ENCODE measurements around the gene TRABD2B. TPM values are rescaled to one million over a fixed set of nuclear protein-coding genes. Genes with fewer than 3 reads are reported as not detected.

TRABD2B gene
- total and polyA plus RNA-seq, 2 experiments from 2014 or later = 1.00 to 2.3 TPM

GRCh38 chr1:47914218-47914938 is 82.8 kb downstream of the TRABD2B start:
- no peaks in the 10 kb centered on the region for H3K79me2 ChIP-seq
- no peaks in the 10 kb centered on the region for H3K27me3 ChIP-seq
- H3K9me3 ChIP-seq (ENCODE audit: low read depth) = no peaks in the 10 kb centered on the region
- no peaks in the 10 kb centered on the region for H3K36me3 ChIP-seq (replicated peaks; ENCODE audit: insufficient read depth, low read depth)
- no peak for TF ChIP-seq EZH2phosphoT487 (IDR thresholded peaks at IDR 0.05; ENCODE audit: low read depth, severe bottlenecking, unreplicated experiment)
- no peak for TF ChIP-seq CTCF (IDR thresholded peaks at IDR 0.05; ENCODE audit: poor library complexity)
- TF ChIP-seq EZH2 (IDR thresholded peaks at IDR 0.05; ENCODE audit: borderline replicate concordance) = no peak
- no peak overlapping the region for H3K4me2 ChIP-seq
- no peaks in the 10 kb centered on the region for H4K20me1 ChIP-seq (ENCODE audit: insufficient read depth, poor library complexity, severe bottlenecking)
- 87% methylated on average over 13 of the region's 13 CpGs for WGBS (ENCODE audit: low lambda C conversion rate, missing lambda C conversion rate)
- no peak for DNase-seq (ENCODE audit: low spot score)
- no peak overlapping the region for H3K4me3 ChIP-seq
- peaks cover 11% of the 10 kb centered on the region for H3K4me1 ChIP-seq (ENCODE audit: insufficient read depth)
- no peaks in the 10 kb centered on the region for H3K9me2 ChIP-seq (replicated peaks; ENCODE audit: insufficient read depth)
- no peak overlapping the region for H3K27ac ChIP-seq
- H2AFZ ChIP-seq = no peak overlapping the region

- Histone ChIP-seq H2AFZ (no peak overlapping the region), H3K9me3 (ENCODE audit: low read depth) (no peaks in the 10 kb centered on the region), H3K27me3 (no peaks in the 10 kb centered on the region), H3K9me2 (replicated peaks; ENCODE audit: insufficient read depth) (no peaks in the 10 kb centered on the region), H3K4me3 (no peak overlapping the region), H3K27ac (no peak overlapping the region), H4K20me1 (ENCODE audit: insufficient read depth, poor library complexity, severe bottlenecking) (no peaks in the 10 kb centered on the region), H3K36me3 (replicated peaks; ENCODE audit: insufficient read depth, low read depth) (no peaks in the 10 kb centered on the region), H3K4me1 (ENCODE audit: insufficient read depth) (peaks cover 11% of the 10 kb centered on the region), H3K79me2 (no peaks in the 10 kb centered on the region), H3K4me2 (no peak overlapping the region)
- WGBS (ENCODE audit: low lambda C conversion rate, missing lambda C conversion rate) = 87% methylated on average over 10 of the region's 10 CpGs
- no peak for TF ChIP-seq EZH2 (IDR thresholded peaks at IDR 0.05; ENCODE audit: borderline replicate concordance)
- TF ChIP-seq CTCF (IDR thresholded peaks at IDR 0.05; ENCODE audit: poor library complexity) = no peak
- no peak for TF ChIP-seq EZH2phosphoT487 (IDR thresholded peaks at IDR 0.05; ENCODE audit: low read depth, severe bottlenecking, unreplicated experiment)
- no peak for DNase-seq (ENCODE audit: low spot score)
Observed at GRCh38 chr1:47913225-47913823, 83.9 kb downstream of the TRABD2B start.

- H3K27me3 ChIP-seq = no peaks in the 10 kb centered on the region
- no peaks in the 10 kb centered on the region for H3K36me3 ChIP-seq (replicated peaks; ENCODE audit: insufficient read depth, low read depth)
- H4K20me1 ChIP-seq (ENCODE audit: insufficient read depth, poor library complexity, severe bottlenecking) = no peaks in the 10 kb centered on the region
- H3K27ac ChIP-seq = no peak overlapping the region
- H3K4me2 ChIP-seq = no peak overlapping the region
- H3K9me2 ChIP-seq (replicated peaks; ENCODE audit: insufficient read depth) = no peaks in the 10 kb centered on the region
- no peak for TF ChIP-seq EZH2phosphoT487 (IDR thresholded peaks at IDR 0.05; ENCODE audit: low read depth, severe bottlenecking, unreplicated experiment)
- no peak for TF ChIP-seq EZH2 (IDR thresholded peaks at IDR 0.05; ENCODE audit: borderline replicate concordance)
- TF ChIP-seq CTCF (IDR thresholded peaks at IDR 0.05; ENCODE audit: poor library complexity) = no peak
- H3K4me1 ChIP-seq (ENCODE audit: insufficient read depth) = peaks cover 11% of the 10 kb centered on the region
- no peak overlapping the region for H3K4me3 ChIP-seq
- no peak for DNase-seq (ENCODE audit: low spot score)
- no peaks in the 10 kb centered on the region for H3K79me2 ChIP-seq
- H3K9me3 ChIP-seq (ENCODE audit: low read depth) = no peaks in the 10 kb centered on the region
- 38% methylated on average over 4 of the region's 4 CpGs for WGBS (ENCODE audit: low lambda C conversion rate, missing lambda C conversion rate)
- H2AFZ ChIP-seq = no peak overlapping the region
Observed at GRCh38 chr1:47912756-47913155, 84.4 kb downstream of the TRABD2B start.

All from hepatocyte (in vitro differentiated cells).